Measurements from ENCODE around the gene AGFG2.

- TF ChIP-seq CTCF (IDR thresholded peaks at IDR 0.05; ENCODE audit: insufficient read depth, low read depth, low read length) (no peak), EZH2 (IDR thresholded peaks at IDR 0.05; ENCODE audit: insufficient read depth, low read length) (no peak)
Measured at GRCh38 chr7:100491192-100491578, 47.8 kb upstream of the AGFG2 start.
